Stimulated activated CD4-positive, alpha-beta T cell treated with anti-CD3 and anti-CD28 coated beads, Interleukin-2, amount 100 ng/mL, for 4 hours (primary cell): ENCODE data around the gene EGFLAM.
A peak's percentile ranks its signal among the peaks of the same experiment; 100 is the strongest.

ENCODE experiments used
- DNase-seq: peaks from one replicate; pipeline ENCODE4 v3.0.0-alpha.2; 2020; ENCODE audit warnings: low read depth

The EGFLAM gene

DNA sequence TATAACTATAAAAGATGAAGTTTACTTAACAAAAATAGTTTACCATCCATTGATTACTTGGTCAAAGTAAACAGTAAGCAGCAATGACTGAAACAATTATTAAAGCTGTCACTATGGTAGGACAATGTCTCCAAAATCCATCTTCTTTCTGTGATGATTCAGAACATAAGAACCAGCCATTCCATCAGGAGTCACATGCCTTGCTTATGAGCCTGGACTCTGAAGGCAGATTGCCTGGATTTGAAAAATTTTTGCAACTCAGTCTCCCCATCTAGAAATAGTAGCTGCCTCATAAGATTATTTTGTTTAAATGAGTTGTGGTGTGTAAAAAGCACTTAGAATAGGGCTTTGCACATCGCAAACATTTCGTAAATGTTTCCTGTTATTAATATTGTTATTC is 161.9 kb downstream of the EGFLAM start:
- no peak for DNase-seq

DNA sequence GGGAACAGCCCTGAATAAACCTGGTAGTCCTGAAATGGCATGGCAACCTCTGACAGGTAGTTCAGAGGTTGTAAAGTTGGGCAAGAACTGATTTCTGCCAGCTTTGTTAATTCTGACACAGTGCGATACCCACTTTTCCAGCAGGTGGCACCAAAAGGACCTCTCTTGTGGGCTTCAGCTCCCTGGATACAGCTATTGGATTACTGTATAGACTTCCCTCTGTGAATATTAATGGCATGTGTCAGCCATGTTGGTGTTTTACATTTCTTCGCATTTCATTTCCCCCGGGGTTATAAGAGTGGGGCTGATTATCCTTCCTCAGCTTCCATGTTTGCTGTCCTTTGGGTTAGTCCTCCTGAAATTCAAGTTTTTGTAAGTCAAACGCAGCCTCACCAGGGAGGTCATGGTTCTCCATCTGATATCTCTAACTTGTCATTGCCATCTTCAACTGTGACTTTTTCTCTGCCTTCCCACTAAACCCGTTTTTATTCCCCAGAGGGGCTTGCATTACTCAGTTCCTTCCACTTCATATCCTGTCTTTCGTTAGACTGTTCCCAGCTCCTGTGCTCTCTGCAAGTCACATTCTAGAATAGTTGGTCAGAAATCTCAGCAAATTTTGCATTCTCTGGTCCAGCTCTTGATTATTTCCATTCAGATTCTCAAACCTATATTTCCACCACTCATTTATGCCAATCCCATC is 162.5 kb downstream of the EGFLAM start:
- peak; percentile 2 for DNase-seq

DNA sequence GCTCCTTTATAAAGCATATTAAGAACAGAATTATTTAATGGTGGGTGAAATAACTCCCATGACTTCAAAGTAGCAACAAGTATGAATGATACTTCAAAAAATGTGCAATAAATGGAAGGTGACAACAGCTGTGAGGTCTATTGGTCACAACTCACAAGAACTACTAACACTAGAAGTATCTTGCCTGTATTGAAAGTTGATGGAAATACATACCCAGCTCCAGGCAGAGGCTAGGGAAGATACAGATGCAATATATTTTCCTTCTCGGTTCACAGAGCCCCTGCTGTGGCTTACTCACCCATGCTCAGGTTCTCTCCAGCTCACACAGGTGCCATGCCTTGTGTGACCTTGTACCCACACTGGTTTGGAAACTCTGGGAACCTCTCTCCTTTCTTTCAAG is 164.3 kb downstream of the EGFLAM start:
- no peak for DNase-seq

DNA sequence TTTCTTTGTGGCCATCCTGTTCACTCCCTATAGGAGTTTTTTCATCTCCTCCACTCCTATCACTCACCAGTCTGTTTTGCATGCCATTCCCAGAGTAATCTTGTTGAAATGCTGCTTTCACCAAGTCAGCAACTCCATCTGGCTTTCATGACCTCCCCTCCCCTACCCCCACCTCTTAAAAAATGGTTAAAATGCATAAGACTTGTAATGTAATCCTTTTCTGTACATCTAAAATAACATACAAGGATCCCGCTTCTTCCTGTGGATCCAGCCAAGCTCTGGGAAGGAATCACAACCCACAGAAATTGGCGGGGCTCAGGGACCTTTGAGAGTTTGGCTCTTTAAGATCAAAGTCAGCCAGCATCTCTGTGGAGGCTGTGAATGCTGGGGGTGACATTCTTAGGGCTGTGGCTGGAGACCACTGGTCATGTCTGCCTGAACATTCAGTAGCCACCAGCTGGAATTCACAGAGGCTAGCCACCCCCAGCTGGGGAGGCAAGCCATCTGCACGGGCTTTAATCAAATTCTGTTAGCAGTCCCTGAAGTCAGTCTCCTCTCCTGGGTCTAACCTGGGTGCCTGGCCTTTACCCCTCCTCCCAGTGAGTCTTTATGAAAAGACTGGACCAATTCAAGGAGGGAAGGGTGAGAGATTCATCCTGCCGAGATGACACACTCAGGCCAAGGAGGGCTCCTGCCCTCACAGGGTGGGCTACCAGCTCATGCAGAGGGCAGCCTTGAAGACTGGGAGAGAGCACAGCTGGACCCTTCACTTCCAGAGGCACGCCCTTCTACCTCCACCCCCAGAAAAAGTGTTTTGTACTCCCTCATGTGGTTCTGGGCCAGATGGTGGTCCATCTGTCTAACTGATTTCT is 165.2 kb downstream of the EGFLAM start:
- no peak for DNase-seq

DNA sequence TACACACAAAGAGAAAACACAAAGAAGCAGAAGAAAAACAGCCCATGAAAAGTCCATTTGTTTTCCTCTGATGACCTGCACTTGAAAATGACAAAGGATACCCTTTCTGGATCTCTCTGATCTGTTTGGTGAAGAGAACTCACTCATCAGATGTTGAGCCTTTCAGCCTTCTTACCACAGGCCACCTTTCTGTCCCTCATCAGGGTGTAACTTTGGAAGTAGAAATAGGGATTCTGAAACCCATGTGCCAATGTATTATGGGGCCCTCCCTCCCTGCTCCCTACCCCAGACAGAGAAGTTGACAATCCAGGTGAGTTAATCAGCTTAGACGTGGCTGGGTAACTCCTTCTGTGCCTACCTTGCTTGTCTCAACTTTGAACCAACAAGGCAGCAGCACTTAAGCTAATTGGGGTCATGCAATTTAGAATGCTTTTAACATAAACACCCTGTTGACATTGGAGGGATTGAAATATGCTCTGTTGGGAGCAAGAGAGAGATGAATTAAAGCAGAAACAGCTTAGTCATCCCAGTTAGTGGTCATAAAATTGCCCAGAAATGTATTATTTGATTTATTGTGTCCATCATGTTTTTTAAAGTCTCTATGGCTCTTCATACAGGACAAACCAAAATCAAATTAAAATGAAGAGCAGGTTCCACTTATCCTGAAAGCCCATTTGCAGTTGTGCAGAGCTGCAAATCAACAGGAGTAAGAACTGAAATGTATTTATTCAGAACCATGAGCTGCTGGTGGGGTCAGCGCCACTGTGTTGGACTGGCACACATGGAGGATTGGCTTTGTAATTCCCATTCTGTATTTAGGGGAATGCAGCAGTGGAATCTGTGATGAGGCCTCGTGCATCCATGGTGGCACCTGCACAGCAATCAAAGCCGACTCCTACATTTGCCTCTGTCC is 166.0 kb downstream of the EGFLAM start:
- no peak for DNase-seq

DNA sequence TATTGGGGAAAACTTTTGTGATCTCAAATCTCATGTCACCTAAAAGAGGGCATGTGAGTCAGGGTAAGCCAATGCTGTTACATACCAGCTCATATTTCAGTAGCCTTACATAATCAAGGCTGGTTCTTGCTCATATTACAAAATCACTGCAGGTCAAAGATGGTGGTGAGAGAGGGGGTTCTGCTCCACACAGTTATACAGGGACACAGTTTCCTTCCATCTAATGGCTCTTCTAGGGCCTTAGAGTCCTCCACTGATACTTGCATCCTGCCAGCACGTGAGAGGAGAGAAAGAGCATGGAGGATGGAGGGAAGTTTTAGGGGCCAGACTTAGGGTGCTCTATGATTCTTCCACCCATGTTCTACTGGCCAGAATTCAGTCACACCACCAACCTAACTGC is 168.1 kb downstream of the EGFLAM start:
- DNase-seq: no peak

DNA sequence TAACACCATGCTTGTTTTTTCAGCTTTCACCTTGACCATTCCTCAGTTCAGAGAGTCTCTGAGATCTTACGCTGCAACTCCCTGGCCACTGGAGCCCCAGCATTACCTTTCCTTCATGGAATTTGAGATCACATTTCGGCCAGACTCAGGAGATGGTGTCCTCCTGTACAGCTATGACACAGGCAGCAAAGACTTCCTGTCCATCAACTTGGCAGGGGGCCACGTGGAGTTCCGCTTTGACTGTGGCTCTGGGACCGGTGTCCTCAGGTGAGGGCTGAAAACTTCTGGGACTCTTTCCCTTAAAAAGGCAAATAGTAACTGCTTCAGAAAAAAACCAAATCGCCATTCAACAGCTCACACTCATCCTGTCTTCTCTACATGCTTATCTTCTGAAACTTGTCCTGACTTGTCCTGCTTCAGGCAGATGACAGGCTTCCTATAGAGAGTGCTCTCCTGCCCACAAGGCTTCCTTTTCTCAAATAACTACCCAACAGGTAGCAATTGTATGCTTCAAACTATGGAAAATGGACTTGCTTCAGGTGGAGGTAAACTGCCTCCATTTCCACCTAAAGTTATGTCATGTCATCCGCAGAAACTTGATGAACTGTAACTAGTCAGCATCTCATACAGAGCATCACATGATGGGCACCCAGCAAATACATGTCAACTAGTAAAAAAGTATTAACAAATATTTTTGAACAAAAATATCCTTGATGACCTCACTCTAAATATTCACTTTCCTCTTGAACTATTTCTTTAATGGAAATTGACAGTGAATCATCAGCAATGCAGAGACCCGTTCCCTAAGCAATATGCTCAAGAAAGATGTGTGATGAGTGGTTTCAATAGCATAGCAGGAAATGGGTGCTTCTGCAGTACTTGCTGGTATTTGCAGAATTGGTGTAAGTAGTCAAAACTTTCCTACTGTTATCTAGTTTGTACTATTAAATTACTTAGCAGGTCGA is 168.9 kb downstream of the EGFLAM start:
- DNase-seq: no peak

DNA sequence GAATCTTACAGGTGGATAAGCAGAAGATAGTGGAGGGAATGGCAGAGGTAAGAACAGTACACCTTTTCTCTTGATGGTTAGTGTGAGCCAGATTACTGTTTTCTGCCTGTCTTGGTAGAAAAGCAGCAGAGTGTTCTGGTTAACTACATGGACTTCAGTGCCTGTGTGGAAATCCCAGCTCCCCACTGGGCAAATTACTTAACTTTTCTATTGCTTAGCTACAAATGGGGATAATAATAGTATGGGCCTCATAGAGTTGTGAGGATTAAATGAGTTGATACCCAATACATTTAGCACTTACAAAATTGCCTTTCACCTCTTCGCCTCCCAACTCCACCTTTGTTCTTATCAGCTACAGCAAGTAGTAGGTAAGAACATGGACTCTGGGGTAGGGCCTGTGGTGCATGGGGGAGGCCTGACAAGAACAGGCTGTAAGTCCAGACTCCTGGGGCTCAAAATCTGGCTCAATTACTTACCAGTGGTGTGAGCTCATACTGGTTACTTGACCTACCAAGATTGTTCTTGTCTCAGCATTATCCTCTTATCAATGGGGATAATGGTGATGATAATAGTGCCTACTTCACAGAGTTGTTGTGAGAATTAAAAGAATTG is 173.0 kb downstream of the EGFLAM start:
- DNase-seq: no peak

DNA sequence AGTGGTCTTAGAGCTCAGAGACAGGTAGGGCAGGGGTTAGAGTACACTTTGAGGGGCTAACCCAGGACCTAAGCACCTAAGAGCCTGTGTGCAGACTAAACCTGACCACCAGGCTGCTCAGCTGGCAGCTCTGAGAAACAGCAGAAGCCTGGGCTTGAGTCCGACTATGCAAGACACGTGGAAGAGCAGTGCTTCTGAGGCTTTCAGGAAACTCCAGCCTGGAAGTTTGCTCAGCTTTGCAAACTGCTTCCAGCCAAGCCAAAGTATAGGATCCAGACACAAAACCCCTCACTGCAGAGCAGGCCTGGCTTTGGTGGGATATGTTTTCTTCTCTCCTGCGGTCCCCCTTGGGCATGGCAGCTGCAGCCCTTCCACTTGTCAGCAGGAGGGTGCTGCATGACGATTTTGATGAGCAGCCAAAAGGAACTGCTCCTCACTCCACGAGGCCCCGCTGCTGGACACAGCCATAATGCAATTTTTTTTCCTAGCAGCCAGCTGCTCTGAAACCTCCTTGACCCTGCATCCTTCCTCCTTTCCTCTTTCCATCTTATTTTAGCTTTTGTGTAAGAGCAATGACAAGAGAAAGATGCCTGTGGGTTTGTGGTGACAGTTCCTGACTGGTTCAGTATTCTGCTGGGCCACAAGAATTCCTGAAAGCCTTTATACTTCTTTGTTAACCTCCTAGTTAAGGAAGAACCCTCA is 175.0 kb downstream of the EGFLAM start:
- no peak for DNase-seq

DNA sequence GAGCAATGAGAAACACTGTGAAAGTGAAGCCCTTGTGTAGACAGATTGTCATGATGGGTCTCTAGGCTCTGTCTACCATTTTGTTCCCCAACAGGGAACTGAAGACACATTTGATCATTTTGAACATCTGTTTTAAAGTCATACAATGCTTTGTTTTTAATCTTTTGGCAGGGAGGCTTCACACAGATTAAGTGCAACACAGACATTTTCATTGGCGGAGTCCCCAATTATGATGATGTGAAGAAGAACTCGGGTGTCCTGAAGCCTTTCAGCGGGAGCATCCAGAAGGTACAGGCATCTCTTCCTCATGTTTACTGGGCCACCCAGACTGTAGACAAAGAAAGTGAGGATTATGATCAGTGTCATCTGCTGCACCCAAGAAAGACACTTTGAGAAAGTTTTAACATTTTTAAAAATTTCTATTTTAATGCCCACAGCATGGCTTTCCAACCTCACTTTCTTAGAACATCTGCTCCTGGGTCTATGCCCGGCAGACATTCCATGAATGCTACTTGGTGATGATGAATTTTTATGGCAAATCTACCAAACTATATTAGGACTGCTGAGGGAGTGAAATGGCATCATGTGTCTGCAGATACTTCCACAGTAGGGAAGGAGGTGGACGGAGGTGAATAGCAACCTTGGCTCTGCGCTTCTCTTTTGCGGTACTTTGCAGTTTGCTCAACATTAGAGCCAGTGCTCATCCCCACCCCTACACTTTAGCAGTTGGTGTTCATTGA is 176.8 kb downstream of the EGFLAM start:
- DNase-seq: no peak

DNA sequence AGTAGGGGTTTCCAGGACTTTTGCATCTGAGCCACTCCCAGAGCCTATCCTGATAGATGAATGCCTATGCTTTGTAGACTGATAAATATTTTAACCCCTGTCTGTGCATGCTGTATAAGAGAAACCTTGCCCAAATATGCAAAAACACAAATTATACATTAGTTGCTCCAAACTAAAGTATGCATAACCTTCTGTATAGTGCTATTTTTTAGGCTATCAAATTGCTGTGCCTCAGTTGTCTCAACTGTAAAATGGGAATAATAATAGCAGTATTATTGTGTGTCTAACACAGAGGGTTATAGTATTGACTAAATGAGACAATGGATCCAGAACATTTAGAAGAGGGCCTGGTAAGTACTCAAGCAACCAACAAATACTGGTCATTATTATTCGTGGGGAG is 180.4 kb downstream of the EGFLAM start:
- DNase-seq: no peak

DNA sequence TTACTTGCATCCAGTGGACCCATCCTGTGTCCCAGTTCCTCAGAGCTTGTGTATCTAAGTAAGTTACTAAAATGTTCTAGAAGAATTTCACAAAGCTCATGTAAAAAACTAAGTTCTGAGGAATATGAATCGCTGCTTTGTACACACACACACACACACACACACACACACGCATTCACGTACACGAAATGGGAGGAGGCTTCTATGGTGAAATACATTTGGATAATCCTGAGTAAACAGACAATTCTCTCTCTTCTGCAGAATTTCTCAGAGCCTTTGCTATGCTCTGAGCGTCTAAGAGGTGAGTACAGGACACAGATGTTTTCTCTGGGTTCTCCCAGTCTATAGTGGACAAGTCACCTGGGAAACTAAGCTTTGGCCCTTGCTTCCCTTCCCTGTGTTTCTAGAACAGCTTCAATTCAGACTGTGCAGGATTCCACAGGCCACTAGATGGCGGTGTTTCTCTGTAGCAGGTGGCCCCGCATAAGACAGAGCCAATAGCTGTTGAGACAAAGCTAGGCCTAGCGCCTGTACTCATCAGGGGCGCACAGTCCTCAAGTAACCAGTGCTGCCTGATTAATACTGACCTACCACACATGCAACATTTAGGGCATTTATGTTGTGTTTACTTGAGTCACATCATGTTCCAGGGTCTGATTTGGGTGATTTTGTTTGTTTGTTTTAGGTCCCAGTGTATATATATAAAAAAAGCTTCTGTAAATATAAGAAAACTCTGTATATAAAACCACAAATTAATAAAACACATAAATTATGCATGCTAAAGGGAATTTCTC is 183.3 kb downstream of the EGFLAM start:
- peak; percentile 58 for DNase-seq

DNA sequence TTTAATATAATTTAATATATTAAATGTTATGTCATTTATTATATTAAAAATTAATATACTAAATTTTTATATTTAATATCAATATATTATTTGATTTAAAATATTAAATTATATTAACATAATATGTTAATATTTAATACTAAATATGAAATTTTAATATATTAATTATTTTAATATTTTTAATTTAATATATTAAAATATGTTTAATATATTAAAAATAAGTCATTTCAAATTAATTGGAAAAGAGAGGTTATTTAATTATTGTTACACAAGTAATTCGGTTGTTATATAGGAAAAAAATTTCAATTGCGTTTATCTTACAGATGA is 183.9 kb downstream of the EGFLAM start:
- no peak for DNase-seq

DNA sequence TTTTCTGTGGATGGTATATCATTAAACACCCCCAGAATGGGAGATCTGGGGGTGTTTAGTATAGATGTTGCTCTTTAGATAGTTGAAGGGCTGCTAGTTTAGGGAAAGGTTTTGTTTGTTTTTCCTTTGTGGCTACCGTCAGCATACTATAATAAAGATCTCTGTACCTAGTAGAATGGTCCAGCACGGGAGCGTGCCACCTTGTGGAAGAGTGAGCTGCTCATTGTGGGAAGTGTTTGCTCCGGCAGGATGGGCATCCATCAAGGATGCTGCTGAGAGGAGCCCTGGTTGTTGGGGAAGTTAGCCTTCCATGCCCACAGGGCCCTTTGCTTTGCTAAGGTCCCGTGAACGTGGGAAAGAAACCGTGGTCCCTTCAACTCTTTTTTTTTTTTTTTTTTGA is 185.0 kb downstream of the EGFLAM start:
- no peak for DNase-seq

DNA sequence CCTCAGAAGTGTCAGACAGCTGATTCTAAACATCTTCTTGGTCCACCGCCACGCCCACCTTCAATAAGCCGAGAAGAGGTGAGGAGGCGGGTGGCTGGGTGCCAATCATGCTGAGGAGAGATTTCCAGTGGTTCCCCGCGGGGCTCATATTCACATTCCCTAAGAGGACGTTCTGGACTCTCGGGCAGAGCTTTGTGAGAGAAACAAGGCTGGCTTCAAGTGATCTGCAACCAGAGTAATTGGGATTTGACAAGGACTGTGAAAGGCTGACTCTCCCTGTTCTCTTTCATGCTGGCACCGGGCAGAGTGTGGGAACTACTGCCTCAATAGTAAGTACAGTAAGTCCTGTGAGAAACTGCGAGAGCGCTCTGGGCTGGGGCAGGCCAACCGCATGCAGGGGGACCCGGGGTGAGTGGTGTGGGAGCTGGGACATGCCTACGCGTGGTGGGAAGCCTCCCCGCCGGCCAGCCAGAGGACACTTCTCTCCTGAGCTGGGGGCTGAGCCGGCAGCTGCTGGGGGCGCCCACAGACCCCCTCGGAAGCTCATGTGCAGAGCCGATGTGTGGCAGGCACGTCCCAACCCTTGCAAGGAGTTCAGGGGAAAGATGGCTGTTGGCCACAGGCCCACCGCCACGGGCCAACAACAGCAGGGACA is 187.1 kb downstream of the EGFLAM start:
- no peak for DNase-seq

DNA sequence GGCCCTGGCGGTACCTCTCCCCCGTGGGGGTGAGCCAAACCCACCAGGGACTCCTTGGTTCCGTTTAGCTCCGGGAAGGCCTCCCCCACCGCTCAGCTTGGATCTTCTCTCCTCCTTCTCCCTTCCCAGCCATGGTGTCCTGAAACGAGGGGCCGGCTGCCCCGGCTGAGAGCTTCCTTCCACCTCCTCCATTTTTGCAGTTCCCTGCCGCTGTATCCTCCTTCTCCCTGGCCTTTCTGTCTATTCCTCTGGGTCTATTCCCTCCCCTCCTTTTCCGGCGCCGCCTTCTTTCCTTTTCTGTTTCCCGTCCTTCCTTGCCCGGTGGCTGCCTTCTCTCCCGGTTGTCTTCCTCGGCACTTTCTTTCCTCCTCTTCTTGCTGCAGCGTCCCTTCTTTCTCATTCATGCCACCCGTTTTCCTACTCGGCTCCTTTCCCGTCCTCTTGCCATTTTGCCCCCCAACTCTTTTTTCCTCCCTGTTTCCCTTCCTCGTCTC is 187.7 kb downstream of the EGFLAM start:
- DNase-seq: no peak

DNA sequence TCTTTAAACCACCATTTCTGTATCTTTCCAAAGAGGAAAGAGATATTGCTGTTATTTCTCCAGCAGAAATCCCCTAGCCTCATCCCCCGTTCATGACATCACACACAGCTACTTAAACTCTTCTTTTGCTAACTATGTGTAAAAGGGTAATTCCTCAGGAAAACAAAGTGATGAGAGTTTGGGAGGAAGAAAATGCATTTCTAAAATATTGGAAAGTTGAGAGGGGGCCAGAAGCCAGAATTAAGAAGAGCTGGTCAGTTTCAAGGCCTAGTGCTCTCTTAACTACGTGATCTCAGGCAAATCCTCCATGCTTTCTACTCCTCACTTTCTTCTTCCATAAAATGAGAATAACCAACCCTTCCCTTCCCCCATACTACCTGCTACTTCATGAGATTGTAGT is 188.7 kb downstream of the EGFLAM start:
- no peak for DNase-seq

DNA sequence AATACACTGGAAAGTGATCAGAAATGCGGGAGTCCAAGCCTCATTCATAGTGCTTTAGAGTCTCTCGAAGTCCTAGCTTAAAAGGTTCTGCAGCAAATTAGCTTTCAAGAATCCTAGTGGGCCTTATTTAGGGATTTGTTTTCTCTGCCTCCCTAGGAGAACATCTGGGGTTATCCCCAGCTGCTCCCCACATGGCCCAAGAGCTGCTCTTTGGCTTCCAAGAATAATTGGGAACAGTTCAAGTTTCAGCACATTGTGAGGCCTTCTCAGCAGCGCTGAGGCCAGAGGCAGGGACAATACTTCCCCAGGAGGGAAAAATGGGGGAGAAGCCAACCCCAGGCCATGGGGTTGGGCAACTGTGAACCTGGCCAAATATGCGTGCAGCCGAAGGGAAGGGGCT is 189.4 kb downstream of the EGFLAM start:
- DNase-seq: no peak
